GM21526 (cell line): Measurements from ENCODE around the gene KANSL3.
"Not testable (repeated sequence)": the region's sequence is repeated elsewhere in the genome, so short reads cannot be mapped to it uniquely, and the experiment has no call there.

Experiments
- ATAC-seq: cut with Tn5 transposase; IDR thresholded peaks from one replicate; pipeline ENCODE4 v1.9.1; 2021; ENCODE audit warnings: moderate library complexity; ENCODE audit not compliant: unreplicated experiment, low FRiP score

Gene KANSL3

DNA sequence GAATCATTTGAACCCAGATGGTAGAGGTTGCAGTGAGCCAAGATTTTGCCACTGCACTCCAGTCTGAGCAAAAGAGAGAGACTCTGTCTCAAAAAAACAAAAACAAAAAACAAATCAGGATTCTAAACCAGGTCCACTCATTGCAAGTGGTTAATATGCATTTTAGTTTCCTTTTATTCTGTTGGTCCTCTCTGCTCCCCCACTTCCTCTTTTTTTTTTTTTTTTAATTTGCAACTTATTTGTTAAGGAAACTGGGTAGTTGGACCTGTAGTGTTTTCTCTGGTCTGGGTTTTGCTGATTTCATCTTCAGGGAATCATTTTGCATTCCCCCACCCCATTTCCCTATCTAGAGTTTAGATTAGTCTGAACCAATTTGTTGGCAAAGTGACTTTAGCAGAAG lies 18.4 kb upstream of the KANSL3 start:
- ATAC-seq = no peak

- no peak for ATAC-seq
Observed at GRCh38 chr2:96655526-96655925, 17.4 kb upstream of the KANSL3 start.

GRCh38 chr2:96654791-96655190 lies 16.7 kb upstream of the KANSL3 start:
- not testable (repeated sequence) for ATAC-seq

DNA sequence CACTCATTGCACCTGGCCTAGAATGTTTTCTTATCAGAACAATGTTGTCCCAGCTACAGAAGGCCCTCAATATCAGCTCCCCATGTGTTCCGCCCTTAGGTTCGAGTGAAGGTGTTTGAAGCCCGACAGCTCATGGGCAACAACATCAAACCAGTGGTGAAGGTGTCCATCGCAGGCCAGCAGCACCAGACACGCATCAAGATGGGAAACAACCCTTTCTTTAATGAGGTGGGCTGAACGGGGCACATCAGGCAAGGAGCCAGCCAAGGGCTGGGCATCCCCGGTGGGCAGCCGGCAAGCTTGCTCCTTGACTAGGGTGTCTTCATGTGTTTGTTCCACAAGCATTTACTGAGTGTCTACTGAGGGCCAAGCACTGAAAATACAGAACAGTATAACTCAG lies 13.7 kb upstream of the KANSL3 start:
- no peak for ATAC-seq

GRCh38 chr2:96649342-96649741 lies 11.2 kb upstream of the KANSL3 start:
- ATAC-seq = no peak

DNA sequence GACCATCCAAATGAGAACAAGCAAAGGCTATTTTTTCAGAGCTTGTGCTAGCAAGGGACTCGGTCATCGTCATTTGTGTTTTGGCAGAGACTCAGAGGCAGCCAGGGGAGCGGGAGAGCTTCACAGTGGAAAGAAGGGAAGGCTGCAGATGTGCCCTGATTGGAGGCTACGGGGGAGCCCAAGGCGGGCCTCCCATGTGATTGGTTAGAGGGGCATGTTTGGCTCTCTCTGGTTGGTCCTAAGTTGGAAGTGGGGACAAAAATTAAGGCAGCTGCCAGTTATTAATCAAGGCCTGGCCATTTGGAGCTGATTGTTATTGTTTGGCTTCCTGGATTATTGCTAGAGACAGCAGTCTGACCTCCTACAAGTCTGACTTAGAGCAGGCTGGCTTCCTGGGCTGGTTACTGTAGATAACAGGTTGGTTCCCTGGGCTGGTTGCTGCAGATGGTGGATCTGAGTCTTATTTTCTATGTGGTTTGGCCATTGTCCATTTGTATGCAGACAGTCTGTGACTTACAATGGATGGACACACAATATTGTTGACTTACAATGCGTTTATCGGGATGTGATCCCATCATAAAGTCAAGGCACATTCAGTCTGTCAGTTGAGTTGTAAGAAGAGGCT lies 10.3 kb upstream of the KANSL3 start:
- ATAC-seq = no peak

- ATAC-seq = no peak
Observed at GRCh38 chr2:96647681-96648080, 9.6 kb upstream of the KANSL3 start.

GRCh38 chr2:96642564-96643360 lies 4.7 kb upstream of the KANSL3 start, which contains the start of gene FER1L5:
FER1L5 (plus strand) TSS chr2:96642764; CDS start chr2:96642837, 73 bp downstream.
- ATAC-seq = no peak

- ATAC-seq = peak; percentile 68
Observed at GRCh38 chr2:96637385-96638143, 548 bp downstream of the KANSL3 start.

- ATAC-seq = no peak
Observed at GRCh38 chr2:96636551-96637171, 1.5 kb downstream of the KANSL3 start.

- ATAC-seq = no peak
Observed at GRCh38 chr2:96633641-96634040, 4.5 kb downstream of the KANSL3 start.

GRCh38 chr2:96631804-96632435 lies 6.2 kb downstream of the KANSL3 start:
- ATAC-seq = no peak

GRCh38 chr2:96626553-96626942 lies 11.6 kb downstream of the KANSL3 start:
- ATAC-seq = no peak

DNA sequence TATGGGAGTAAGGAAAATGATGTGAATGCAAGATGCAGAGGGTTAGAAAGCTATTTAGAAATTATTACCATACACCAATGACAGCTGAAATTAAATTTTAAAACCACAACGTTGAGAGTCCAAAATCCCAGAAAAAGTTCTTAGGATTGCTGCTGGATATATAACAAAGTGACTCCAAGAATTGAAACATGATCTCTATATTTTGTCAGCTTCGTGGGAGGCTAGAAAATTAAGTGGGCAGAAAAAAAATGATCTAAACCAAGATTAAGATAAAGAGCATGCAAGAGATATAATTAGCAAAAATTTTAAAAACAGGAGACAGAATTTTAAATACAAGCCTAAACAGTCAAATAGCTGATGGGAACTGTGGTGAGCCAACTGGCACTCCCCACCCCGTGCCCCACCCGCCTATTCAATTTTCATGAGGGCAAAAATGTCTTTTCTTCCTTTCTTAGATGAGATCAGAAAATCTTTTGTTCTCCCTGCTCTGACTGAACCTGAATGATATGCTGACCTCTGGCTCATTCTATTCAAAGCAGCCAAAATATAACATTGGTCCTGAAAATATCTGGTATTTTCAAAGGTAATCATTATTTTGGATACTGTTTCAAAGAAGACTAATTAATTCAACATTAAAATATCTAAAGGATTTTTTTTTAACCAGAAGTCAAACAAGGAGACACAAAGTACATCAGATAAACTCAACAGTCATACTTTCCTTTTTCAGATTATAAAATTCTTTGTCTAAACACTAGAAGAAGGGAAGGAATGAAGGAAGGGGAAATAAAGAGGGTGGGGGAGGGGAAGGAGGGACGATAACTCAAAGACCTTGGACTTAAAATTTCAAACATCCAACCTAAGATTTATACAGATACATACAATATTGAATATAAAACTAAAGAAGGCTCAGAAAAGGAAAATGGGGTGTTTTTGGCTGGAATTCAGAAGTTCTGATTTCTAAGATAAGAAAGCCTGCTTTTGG lies 12.2 kb downstream of the KANSL3 start:
- ATAC-seq = no peak

DNA sequence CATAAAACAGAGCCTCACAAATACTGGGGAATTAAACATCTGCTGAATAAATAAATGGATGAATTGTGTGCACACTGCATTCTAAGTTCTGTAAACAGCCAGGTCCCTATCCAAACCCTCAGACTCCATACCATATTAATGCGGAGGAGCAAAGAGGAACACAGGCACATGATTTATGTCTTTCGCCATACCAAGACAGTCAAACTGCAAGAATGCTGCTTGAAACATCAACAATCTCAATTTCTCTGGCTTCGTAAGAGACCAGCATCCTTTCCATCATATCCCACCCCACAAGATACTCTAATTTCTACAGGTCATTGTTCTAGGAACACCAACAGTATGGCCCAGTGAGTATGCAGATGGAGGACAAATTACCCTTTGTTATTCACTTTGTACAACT lies 15.0 kb downstream of the KANSL3 start:
- ATAC-seq = no peak

- no peak for ATAC-seq
Observed at GRCh38 chr2:96622544-96622943, 15.6 kb downstream of the KANSL3 start.

DNA sequence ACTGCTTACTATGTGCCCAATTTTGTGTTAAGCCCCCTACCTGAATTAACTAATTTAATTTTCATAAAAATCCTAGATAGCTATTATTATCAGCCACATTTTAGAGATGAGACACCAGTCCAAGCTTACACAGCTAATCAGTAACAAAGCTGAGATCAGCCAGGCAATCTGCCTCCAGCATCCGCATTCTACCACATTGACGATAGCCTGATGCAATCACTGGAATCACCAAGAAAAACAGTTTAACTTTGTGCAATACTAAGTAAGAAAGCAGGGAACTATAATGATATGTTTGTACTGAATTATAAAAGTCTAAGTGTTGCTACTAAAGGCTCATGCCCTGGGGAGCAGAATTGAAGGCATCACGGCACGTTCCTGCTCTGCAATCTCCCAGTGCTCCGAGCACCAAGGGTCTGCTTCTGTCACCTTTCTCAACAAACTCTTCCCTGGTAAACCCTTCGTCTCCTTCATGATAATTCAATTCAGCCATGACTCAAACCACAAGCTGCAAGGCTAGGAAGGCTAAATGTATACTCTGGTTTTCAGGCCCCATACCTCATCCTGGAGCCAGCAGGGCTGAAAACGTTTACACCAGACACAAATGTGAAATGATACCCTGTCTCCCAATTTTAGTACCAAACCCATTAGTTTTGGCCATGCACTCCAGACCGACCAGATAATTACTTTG lies 19.4 kb downstream of the KANSL3 start:
- no peak for ATAC-seq

- ATAC-seq = no peak
Observed at GRCh38 chr2:96617012-96617411, 21.1 kb downstream of the KANSL3 start.

- ATAC-seq = no peak
Observed at GRCh38 chr2:96616535-96616934, 21.6 kb downstream of the KANSL3 start.
